Measurements from ENCODE around the gene MTHFD1L.
A peak's percentile ranks its signal among the peaks of the same experiment; 100 is the strongest.

GRCh38 chr6:151119823-151120524 lies 254.5 kb downstream of the MTHFD1L start:
- no peak for TF ChIP-seq CTCF (IDR thresholded peaks at IDR 0.05)
- no peak for TF ChIP-seq POLR2A (IDR thresholded peaks at IDR 0.05)
- peak in 1 of 4 donors; percentile 1 for TF ChIP-seq EP300 (IDR thresholded peaks at IDR 0.05)
- TF ChIP-seq POLR2AphosphoS5 (IDR thresholded peaks at IDR 0.05): peak in 2 of 4 donors; percentile 18 to 23
